ENCODE measurements around the gene RFX8. TPM values are rescaled to one million over a fixed set of nuclear protein-coding genes. Genes with fewer than 3 reads are reported as not detected.

Gene RFX8
- total and polyA plus RNA-seq, 10 of the 15 experiments (the other 5 are each of a cell fraction or from before 2014, with no cell fraction given) = 0.19 TPM; not detected in 9

DNA sequence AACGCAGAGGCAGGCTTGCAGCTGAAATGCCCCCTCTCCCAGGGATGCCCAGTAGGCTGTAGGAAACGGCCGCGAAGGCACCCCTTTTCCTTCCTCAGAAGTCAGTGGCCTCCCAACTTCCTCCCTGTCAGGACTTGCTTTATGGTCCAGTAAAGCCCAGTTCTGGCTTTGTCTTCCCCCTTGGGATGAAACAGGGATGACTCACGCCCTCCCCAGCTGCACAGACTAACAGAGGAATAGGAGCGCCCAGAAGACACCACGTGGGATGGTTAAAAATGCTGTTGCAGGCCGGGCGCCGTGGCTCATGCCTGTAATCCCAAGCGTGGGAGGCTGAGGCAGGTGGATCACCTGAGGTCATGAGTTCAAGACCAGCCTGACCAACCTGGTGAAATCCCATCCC lies 94.5 kb downstream of the RFX8 start:
- CTCF ChIA-PET = no interaction called here
- BruUV-seq (replicated peaks) = no TSS peak
- SMC1A ChIA-PET (ENCODE audit: uncharacterized antibody, unreplicated experiment) = interaction anchor here (0.7 kb wide), 1 partner anchor 469 kb away, joined by 3 read pairs; no protein-coding TSS in a partner anchor
- FAIRE-seq = no peak
- RAD21 ChIA-PET (ENCODE audit: unreplicated experiment) = no interaction called here
- peaks cover 2 to 3% of the 10 kb centered on the region in 2 experiments; a peak in 2 of 4 replicates for H3K27me3 ChIP-seq (replicated peaks in 1 of 2; ENCODE audit: control insufficient read depth in 2 of 2, insufficient read depth in 2 of 2, low read length in 1 of 2)
- ATAC-seq = no peak
- POLR2A ChIA-PET = no interaction called here
- no peak overlapping the region for H3K27ac ChIP-seq (ENCODE audit: control insufficient read depth, insufficient read depth)
- intact Hi-C loops (cut with micrococcal nuclease; ENCODE audit: unreplicated experiment) = no loop called here
- H3K9me3 ChIP-seq (replicated peaks; ENCODE audit: control insufficient read depth, insufficient read depth, low read length) = no peaks in the 10 kb centered on the region
- H2AFZ ChIP-seq (ENCODE audit: control insufficient read depth, low read depth, low read length) = no peak overlapping the region
- H3K4me2 ChIP-seq (ENCODE audit: control insufficient read depth, insufficient read depth) = no peak overlapping the region
- no peaks in the 10 kb centered on the region for H3K4me1 ChIP-seq (ENCODE audit: control insufficient read depth, insufficient read depth, low read length)
- no peaks in the 10 kb centered on the region for H3K79me2 ChIP-seq (ENCODE audit: control insufficient read depth, insufficient read depth, low read length)
- no peak for DNase-seq (ENCODE audit: low read depth, low spot score)
- H4K20me1 ChIP-seq (ENCODE audit: control insufficient read depth, insufficient read depth) = no peaks in the 10 kb centered on the region
- 39% methylated on average over 11 of the region's 11 CpGs for WGBS (ENCODE audit: insufficient coverage, insufficient replicate concordance, low lambda C conversion rate, missing lambda C conversion rate)
- H3K4me3 ChIP-seq = no peak overlapping the region
- in situ Hi-C loops (cut with MboI) = no loop called here
- H3K36me3 ChIP-seq (ENCODE audit: control insufficient read depth in 2 of 2, insufficient read depth in 2 of 2, low read length in 1 of 2) = no peaks in the 10 kb centered on the region
- TF ChIP-seq NR2F1 (conservative IDR thresholded peaks at IDR 0.05) (no peak), POLR2AphosphoS5 (IDR thresholded peaks at IDR 0.05; ENCODE audit: low read length) (no peak), RBBP5 (conservative IDR thresholded peaks at IDR 0.05) (no peak)
- TF ChIP-seq, protein P1, sequence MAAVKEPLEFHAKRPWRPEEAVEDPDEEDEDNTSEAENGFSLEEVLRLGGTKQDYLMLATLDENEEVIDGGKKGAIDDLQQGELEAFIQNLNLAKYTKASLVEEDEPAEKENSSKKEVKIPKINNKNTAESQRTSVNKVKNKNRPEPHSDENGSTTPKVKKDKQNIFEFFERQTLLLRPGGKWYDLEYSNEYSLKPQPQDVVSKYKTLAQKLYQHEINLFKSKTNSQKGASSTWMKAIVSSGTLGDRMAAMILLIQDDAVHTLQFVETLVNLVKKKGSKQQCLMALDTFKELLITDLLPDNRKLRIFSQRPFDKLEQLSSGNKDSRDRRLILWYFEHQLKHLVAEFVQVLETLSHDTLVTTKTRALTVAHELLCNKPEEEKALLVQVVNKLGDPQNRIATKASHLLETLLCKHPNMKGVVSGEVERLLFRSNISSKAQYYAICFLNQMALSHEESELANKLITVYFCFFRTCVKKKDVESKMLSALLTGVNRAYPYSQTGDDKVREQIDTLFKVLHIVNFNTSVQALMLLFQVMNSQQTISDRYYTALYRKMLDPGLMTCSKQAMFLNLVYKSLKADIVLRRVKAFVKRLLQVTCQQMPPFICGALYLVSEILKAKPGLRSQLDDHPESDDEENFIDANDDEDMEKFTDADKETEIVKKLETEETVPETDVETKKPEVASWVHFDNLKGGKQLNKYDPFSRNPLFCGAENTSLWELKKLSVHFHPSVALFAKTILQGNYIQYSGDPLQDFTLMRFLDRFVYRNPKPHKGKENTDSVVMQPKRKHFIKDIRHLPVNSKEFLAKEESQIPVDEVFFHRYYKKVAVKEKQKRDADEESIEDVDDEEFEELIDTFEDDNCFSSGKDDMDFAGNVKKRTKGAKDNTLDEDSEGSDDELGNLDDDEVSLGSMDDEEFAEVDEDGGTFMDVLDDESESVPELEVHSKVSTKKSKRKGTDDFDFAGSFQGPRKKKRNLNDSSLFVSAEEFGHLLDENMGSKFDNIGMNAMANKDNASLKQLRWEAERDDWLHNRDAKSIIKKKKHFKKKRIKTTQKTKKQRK (IDR thresholded peaks at IDR 0.05; ENCODE audit: low read depth, low read length) = no peak
- TF ChIP-seq, protein P2, sequence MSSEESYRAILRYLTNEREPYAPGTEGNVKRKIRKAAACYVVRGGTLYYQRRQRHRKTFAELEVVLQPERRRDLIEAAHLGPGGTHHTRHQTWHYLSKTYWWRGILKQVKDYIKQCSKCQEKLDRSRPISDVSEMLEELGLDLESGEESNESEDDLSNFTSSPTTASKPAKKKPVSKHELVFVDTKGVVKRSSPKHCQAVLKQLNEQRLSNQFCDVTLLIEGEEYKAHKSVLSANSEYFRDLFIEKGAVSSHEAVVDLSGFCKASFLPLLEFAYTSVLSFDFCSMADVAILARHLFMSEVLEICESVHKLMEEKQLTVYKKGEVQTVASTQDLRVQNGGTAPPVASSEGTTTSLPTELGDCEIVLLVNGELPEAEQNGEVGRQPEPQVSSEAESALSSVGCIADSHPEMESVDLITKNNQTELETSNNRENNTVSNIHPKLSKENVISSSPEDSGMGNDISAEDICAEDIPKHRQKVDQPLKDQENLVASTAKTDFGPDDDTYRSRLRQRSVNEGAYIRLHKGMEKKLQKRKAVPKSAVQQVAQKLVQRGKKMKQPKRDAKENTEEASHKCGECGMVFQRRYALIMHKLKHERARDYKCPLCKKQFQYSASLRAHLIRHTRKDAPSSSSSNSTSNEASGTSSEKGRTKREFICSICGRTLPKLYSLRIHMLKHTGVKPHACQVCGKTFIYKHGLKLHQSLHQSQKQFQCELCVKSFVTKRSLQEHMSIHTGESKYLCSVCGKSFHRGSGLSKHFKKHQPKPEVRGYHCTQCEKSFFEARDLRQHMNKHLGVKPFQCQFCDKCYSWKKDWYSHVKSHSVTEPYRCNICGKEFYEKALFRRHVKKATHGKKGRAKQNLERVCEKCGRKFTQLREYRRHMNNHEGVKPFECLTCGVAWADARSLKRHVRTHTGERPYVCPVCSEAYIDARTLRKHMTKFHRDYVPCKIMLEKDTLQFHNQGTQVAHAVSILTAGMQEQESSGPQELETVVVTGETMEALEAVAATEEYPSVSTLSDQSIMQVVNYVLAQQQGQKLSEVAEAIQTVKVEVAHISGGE (CRISPR knock-in tag; IDR thresholded peaks at IDR 0.05) = no peak
- no peak overlapping the region for H3K9ac ChIP-seq (ENCODE audit: control insufficient read depth, insufficient read depth, low read length)

Measured in GM12878 (cell line).